Kidney (tissue), 14 donors: ENCODE measurements around the gene RANBP3. TPM values are rescaled to one million over a fixed set of nuclear protein-coding genes. Genes with fewer than 3 reads are reported as not detected.
A peak's percentile ranks its signal among the peaks of the same experiment; 100 is the strongest.

Experiments
- DNase-seq, 5 donors: peaks; one replicate each; pipeline ENCODE4 v3.0.0-alpha.2; 2013 to 2020
- FAIRE-seq: peaks from 2 replicates; lab custom pipeline; 2012; peaks lifted over from hg19 to GRCh38; lab: Jason Lieb, UNC
- H3K27ac ChIP-seq, 2 donors: one replicate each; pipeline ENCODE4 v1.7.0; 2013; ENCODE audit warnings: low read depth in 2 of 2, low read length in 2 of 2, inconsistent platforms in 1 of 2
- H3K27me3 ChIP-seq: one replicate; pipeline ENCODE4 v1.7.1; 2013; ENCODE audit warnings: low read length, inconsistent platforms; ENCODE audit not compliant: control insufficient read depth, insufficient read depth
- H3K36me3 ChIP-seq, 3 donors: one replicate each; pipeline versions ENCODE4 v1.7.0 to v1.7.1; 2013; ENCODE audit warnings: low read length in 3 of 3, control low read depth in 1 of 3, inconsistent platforms in 1 of 3; ENCODE audit not compliant: insufficient read depth in 3 of 3, control insufficient read depth in 2 of 3
- H3K4me1 ChIP-seq, 3 donors: one replicate each; pipeline versions ENCODE4 v1.7.0 to v1.7.1; 2013; ENCODE audit warnings: low read length in 3 of 3, inconsistent platforms in 1 of 3, low read depth in 1 of 3; ENCODE audit not compliant: control insufficient read depth in 2 of 3, insufficient read depth in 2 of 3
- H3K4me3 ChIP-seq, 3 donors: one replicate each; pipeline versions ENCODE4 v1.7.0 to v1.8.1; 2013; ENCODE audit warnings: low read length in 3 of 3, control low read depth in 1 of 3, inconsistent platforms in 1 of 3
- H3K9ac ChIP-seq, 3 donors: one replicate each; pipeline versions ENCODE4 v1.7.0 to v1.7.1; 2013; ENCODE audit warnings: low read length in 3 of 3, control low read depth in 1 of 3, inconsistent platforms in 1 of 3
- H3K9me3 ChIP-seq, 3 donors: one replicate each; pipeline versions ENCODE4 v1.7.0 to v1.7.1; 2013; ENCODE audit warnings: low read length in 3 of 3, control low read depth in 1 of 3, inconsistent platforms in 1 of 3; ENCODE audit not compliant: control insufficient read depth in 2 of 3, insufficient read depth in 1 of 3
- intact Hi-C: fragments of 100-400 bp; cut with DNase I; formaldehyde crosslinking; loops from one replicate; pipeline ENCODE4 v1.11.1; 2022
- polyA plus RNA-seq: library from polyadenylated mRNA; stranded (reverse); fragments of 350-450 nt; fragmentation: Illumina TruSeq; extraction: RNeasy Lipid Tissue Mini Kit (QIAGEN cat#74804); gene quantifications from one replicate; pipeline ENCODE4 v1.2.3, GENCODE V29; 2014; ENCODE audit warnings: low read depth, low replicate concordance; ENCODE audit not compliant: insufficient read depth
- total RNA-seq: library from RNA; stranded (reverse); fragmentation: NEBNext Ultra II Directional; extraction: Animal tissue kit (Norgen Biotek cat#: 25700); gene quantifications from one replicate; pipeline ENCODE4 v1.2.1, GENCODE V29; 2021
- TF ChIP-seq, protein P1 (sequence below): IDR thresholded peaks from 3 replicates; pipeline ENCODE4 v1.5.1; 2012; ENCODE audit warnings: mild to moderate bottlenecking, moderate library complexity, borderline replicate concordance; ENCODE audit not compliant: insufficient read depth; ENCODE audit errors: extremely low read depth
- donor health status: control.
- donor health status: control.
- donor health status: control.
- donor health status: control.
- donor health status: control.
- donor health status: DM: yes; HTN: yes; CAD: no.
- donor health status: Normal renal cell carcinoma (clear cell type).

RANBP3 gene
- total and polyA plus RNA-seq, 2 donors from 2014 or later, result 33.7 to 69.7 TPM

DNA sequence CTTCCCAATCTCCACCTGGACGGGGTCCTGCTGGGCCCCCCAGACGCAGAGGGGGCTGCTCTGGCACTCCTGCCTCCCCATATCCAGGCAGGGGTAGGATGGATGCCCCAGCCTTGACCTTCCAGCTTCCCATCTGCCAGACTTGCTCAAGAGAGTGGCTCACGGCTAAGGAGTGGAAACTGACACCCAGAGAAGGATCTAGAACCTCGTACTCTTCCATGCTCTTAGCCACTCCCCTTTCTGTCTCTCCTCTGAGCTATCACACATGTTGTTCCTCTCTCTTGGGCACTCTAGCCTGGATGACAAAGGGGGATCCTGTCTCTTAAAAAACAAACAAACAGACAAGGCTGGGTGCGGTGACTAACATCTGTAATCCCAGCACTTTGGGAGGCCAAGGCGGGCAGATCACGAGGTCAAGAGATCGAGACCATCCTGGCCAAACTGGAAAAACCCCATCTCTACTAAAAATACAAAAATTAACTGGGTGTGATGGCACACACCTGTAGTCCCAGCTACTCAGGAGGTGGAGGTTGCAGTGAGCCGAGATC, 95.4 kb downstream of the RANBP3 start:
- Histone ChIP-seq H3K27me3 (no peaks in the 10 kb centered on the region), H3K36me3 (no peaks in the 10 kb centered on the region), H3K9ac (no peak overlapping the region), H3K4me3 (no peak overlapping the region), H3K27ac (no peak overlapping the region), H3K4me1 (peaks cover 0 to 5% (median 4%) of the 10 kb centered on the region in 3 donors), H3K9me3 (no peaks in the 10 kb centered on the region)
- intact Hi-C loops, result no loop called here
- DNase-seq (no peak), FAIRE-seq (no peak)
- TF ChIP-seq, protein P1, sequence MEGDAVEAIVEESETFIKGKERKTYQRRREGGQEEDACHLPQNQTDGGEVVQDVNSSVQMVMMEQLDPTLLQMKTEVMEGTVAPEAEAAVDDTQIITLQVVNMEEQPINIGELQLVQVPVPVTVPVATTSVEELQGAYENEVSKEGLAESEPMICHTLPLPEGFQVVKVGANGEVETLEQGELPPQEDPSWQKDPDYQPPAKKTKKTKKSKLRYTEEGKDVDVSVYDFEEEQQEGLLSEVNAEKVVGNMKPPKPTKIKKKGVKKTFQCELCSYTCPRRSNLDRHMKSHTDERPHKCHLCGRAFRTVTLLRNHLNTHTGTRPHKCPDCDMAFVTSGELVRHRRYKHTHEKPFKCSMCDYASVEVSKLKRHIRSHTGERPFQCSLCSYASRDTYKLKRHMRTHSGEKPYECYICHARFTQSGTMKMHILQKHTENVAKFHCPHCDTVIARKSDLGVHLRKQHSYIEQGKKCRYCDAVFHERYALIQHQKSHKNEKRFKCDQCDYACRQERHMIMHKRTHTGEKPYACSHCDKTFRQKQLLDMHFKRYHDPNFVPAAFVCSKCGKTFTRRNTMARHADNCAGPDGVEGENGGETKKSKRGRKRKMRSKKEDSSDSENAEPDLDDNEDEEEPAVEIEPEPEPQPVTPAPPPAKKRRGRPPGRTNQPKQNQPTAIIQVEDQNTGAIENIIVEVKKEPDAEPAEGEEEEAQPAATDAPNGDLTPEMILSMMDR, result no peak

DNA sequence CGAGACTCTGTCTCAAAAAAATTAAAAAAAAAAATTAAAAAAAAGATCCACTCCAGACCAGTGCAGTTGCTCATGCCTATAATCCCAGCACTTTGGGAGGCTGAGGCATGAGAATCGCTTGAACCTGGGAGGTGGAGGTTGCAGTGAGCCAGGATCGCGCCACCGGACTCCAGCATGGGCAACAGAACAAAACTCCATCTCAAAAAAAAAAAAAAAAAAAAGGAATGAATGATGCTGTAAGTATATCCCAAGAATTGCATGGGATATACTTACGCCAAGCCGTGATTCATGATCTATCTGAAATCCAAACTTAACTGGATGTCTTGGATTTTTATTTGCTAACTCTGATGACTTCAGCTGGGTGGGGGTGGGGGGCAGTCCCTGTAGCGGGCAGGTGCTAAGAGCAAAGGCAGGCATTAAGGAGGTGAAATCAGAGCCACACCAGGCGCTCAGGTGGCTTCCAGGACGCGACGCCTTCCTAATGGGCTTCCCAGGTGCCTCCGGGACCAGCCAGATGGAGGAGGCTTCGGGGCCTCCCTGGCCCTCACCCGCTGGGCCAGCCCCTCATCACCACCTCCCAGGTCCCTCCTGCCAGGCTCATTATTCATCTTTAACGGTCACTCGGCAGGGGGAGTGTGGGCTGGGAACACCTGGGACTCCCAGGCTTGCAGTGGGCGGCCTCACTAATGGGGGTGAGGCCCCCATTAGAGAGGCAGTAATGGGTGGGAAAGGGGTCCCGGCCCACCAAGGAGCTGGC, 96.2 kb downstream of the RANBP3 start:
- no peak for FAIRE-seq
- TF ChIP-seq, protein P1, result no peak
- Histone ChIP-seq H3K9me3 (no peaks in the 10 kb centered on the region), H3K27me3 (no peaks in the 10 kb centered on the region), H3K4me3 (no peak overlapping the region), H3K36me3 (no peaks in the 10 kb centered on the region), H3K27ac (no peak overlapping the region), H3K4me1 (peaks cover 0 to 5% (median 4%) of the 10 kb centered on the region in 3 donors), H3K9ac (no peak overlapping the region)
- intact Hi-C loops, result no loop called here
- peak in 4 of 5 donors; percentile 58 to 72 (median 68) for DNase-seq

DNA sequence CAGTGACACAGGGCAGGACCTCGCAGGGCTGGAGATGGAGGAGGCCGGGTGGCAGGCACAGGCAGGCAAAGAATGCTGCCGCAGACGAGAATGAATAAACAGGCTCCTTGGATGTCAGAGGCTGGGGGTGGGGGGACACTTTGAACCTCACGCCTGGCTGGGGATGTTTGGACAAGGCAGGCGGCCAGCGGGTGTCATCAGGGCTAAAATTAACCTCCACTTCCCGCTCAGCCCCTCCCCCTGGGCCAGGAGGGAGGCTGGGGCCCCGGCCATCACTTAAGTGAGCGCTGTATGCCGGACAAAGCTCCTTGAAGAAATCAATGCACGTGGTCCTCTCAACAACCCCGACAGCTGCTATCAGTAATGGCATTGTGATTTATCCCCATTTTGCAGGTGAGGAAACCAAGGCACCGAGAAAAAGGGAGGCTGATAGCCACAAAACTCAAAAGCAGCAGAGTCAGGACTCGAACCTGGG, 97.3 kb downstream of the RANBP3 start:
- H3K9ac ChIP-seq, result peak overlapping the region in 1 of 3 donors; percentile 16
- TF ChIP-seq, protein P1, result no peak
- peak overlapping the region in 1 of 3 donors; percentile 13 for H3K4me3 ChIP-seq
- H3K27me3 ChIP-seq, result no peaks in the 10 kb centered on the region
- intact Hi-C loops, result no loop called here
- peak; percentile 75 to 91 (median 87) for DNase-seq
- no peak for FAIRE-seq
- H3K27ac ChIP-seq, result peak overlapping the region; percentile 72 to 83
- peaks cover 0 to 7% (median 5%) of the 10 kb centered on the region in 3 donors for H3K4me1 ChIP-seq
- no peaks in the 10 kb centered on the region for H3K9me3 ChIP-seq
- no peaks in the 10 kb centered on the region for H3K36me3 ChIP-seq
